ENCODE results near the gene MAML3. TPM values are rescaled to one million over a fixed set of nuclear protein-coding genes. Genes with fewer than 3 reads are reported as not detected.

MAML3 gene
- total RNA-seq, 1 donor from 2014 or later: 24.8 TPM

- peaks cover 77% of the 10 kb centered on the region for H3K4me1 Mint-ChIP-seq
- TF ChIP-seq CTCF (IDR thresholded peaks at IDR 0.05; ENCODE audit: unreplicated experiment): no peak
- H3K27me3 Mint-ChIP-seq (ENCODE audit: low read depth): no peaks in the 10 kb centered on the region
- H3K27ac Mint-ChIP-seq: peak overlapping the region; percentile 95
- no peaks in the 10 kb centered on the region for H3K36me3 Mint-ChIP-seq
- H3K9me3 Mint-ChIP-seq: no peaks in the 10 kb centered on the region
- DNase-seq (ENCODE audit: low spot score in 2 of 2, unreplicated experiment in 2 of 2): no peak
- H3K4me3 Mint-ChIP-seq: no peak overlapping the region
Observed at GRCh38 chr4:139917896-139918295, 236.1 kb downstream of the MAML3 start.

DNA sequence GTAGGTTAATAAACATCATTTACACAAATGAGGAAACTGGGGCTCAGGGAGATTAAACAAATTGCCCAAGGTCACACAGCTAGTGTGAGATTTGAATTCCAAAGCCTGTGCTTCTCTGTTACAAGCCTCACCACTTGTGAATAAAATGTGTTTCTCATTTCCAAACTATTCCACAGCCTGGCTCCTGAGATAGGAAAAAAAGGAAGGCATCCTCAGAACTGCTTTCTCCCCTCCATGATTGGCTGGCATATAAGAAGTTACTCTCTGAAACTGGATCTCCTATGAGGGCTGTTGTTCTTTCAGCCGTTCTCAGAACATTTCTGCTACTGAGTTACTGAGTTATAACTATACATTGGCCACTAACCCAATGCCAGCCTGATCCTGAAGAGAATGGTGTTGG, 237.9 kb downstream of the MAML3 start:
- peaks cover 76% of the 10 kb centered on the region for H3K4me1 Mint-ChIP-seq
- DNase-seq (ENCODE audit: low spot score in 2 of 2, unreplicated experiment in 2 of 2): no peak
- H3K27ac Mint-ChIP-seq: no peak overlapping the region
- H3K36me3 Mint-ChIP-seq: no peaks in the 10 kb centered on the region
- TF ChIP-seq CTCF (IDR thresholded peaks at IDR 0.05; ENCODE audit: unreplicated experiment): no peak
- no peak overlapping the region for H3K4me3 Mint-ChIP-seq
- H3K27me3 Mint-ChIP-seq (ENCODE audit: low read depth): no peaks in the 10 kb centered on the region
- no peaks in the 10 kb centered on the region for H3K9me3 Mint-ChIP-seq

- Mint-ChIP-seq H3K27ac (no peak overlapping the region), H3K36me3 (no peaks in the 10 kb centered on the region), H3K27me3 (ENCODE audit: low read depth) (no peaks in the 10 kb centered on the region), H3K9me3 (no peaks in the 10 kb centered on the region), H3K4me3 (no peak overlapping the region), H3K4me1 (peaks cover 66% of the 10 kb centered on the region)
- TF ChIP-seq CTCF (IDR thresholded peaks at IDR 0.05; ENCODE audit: unreplicated experiment): no peak
- no peak for DNase-seq (ENCODE audit: low spot score in 2 of 2, unreplicated experiment in 2 of 2)
Observed at GRCh38 chr4:139915037-139915436, 238.9 kb downstream of the MAML3 start.

- DNase-seq (ENCODE audit: low spot score in 2 of 2, unreplicated experiment in 2 of 2): no peak
- no peak for TF ChIP-seq CTCF (IDR thresholded peaks at IDR 0.05; ENCODE audit: unreplicated experiment)
- Mint-ChIP-seq H3K27ac (peak overlapping the region; percentile 91), H3K4me1 (peaks cover 61% of the 10 kb centered on the region), H3K9me3 (no peaks in the 10 kb centered on the region), H3K27me3 (ENCODE audit: low read depth) (no peaks in the 10 kb centered on the region), H3K4me3 (no peak overlapping the region), H3K36me3 (no peaks in the 10 kb centered on the region)
Observed at GRCh38 chr4:139913995-139914598, 239.9 kb downstream of the MAML3 start.

GRCh38 chr4:139913398-139913990, 240.5 kb downstream of the MAML3 start:
- Mint-ChIP-seq H3K4me1 (peaks cover 61% of the 10 kb centered on the region), H3K36me3 (no peaks in the 10 kb centered on the region), H3K27ac (peak overlapping the region; percentile 91), H3K27me3 (ENCODE audit: low read depth) (no peaks in the 10 kb centered on the region), H3K4me3 (no peak overlapping the region), H3K9me3 (no peaks in the 10 kb centered on the region)
- no peak for TF ChIP-seq CTCF (IDR thresholded peaks at IDR 0.05; ENCODE audit: unreplicated experiment)
- DNase-seq (ENCODE audit: low spot score in 2 of 2, unreplicated experiment in 2 of 2): no peak

All from mesothelial cell of epicardium (in vitro differentiated cells).